ENCODE data around the gene CLCN5.

CLCN5 gene

DNA sequence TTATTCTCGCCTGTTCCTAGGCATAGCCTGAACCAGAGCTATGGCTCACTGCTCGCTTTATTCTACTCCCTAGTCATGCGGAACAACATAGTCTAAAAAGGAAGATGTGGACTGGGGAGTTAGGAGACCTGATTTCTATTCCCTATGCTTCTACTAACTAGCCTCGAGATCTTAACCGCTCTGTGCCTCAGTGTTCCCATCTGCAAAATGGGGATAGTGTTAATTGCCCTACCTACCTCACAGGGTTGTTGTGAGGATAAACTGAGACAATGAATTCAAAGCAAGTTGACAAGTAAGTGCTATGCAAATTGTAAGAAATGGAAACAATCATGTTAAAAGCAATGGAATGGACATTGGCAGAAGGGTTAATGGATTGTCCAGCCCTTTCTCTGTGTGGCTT lies 176.4 kb downstream of the CLCN5 start:
- no peak overlapping the region for H3K4me3 ChIP-seq (ENCODE audit: low read length)
- DNase-seq (ENCODE audit: low read depth): no peak
- no peak for TF ChIP-seq CTCF (conservative IDR thresholded peaks at IDR 0.05; ENCODE audit: low read depth, low read length)

DNA sequence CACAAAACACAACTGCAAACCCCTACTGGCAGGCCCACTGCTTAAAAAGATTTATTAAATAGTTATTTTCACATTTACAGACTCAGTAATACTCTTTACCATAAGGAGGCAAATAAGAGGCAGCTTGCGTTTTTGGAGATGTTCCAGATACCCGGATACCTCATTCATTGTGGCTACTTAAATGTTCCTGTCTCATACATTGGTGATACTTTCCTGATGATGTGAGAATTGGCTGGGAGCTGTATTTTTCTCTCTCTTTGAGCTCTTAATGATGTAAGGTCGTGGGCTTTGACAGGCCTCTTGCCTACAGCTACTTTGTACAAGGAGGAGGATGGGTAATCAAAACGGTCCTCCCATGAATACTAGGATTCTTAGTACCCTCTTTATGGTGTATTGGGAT lies 176.9 kb downstream of the CLCN5 start:
- TF ChIP-seq CTCF (conservative IDR thresholded peaks at IDR 0.05; ENCODE audit: low read depth, low read length): no peak
- H3K4me3 ChIP-seq (ENCODE audit: low read length): no peak overlapping the region
- no peak for DNase-seq (ENCODE audit: low read depth)

GRCh38 chrX:50100188-50100587 lies 177.8 kb downstream of the CLCN5 start:
- peak; percentile 27 for TF ChIP-seq CTCF (conservative IDR thresholded peaks at IDR 0.05; ENCODE audit: low read depth, low read length)
- DNase-seq (ENCODE audit: low read depth): no peak
- no peak overlapping the region for H3K4me3 ChIP-seq (ENCODE audit: low read length)

DNA sequence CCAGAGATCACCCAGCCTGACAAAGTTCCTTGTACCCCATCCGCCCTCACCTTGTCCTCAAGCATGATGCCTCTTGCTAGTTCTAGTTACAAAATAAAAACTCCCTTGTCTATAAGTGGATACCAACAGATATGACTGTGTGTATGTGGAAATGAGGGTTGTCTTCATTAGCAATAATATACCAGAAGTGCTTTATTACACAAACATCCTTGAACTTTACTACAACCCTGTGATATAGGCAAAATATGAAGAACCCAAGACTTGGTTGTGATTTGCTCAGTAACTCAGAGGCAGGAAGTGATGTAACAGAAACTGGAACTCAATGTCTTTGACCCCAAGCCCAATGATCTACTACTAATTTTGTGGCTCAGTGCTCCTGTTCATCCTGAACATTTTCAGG lies 180.8 kb downstream of the CLCN5 start:
- no peak overlapping the region for H3K4me3 ChIP-seq (ENCODE audit: low read length)
- no peak for DNase-seq (ENCODE audit: low read depth)
- TF ChIP-seq CTCF (conservative IDR thresholded peaks at IDR 0.05; ENCODE audit: low read depth, low read length): no peak

GRCh38 chrX:50103866-50104566 lies 181.6 kb downstream of the CLCN5 start:
- H3K4me3 ChIP-seq (ENCODE audit: low read length): no peak overlapping the region
- TF ChIP-seq CTCF (conservative IDR thresholded peaks at IDR 0.05; ENCODE audit: low read depth, low read length): no peak
- DNase-seq (ENCODE audit: low read depth): no peak

- H3K4me3 ChIP-seq (ENCODE audit: low read length): no peak overlapping the region
- TF ChIP-seq CTCF (conservative IDR thresholded peaks at IDR 0.05; ENCODE audit: low read depth, low read length): no peak
- DNase-seq (ENCODE audit: low read depth): no peak
These were observed 183.8 kb downstream of the CLCN5 start for GRCh38 chrX:50106051-50106675.

DNA sequence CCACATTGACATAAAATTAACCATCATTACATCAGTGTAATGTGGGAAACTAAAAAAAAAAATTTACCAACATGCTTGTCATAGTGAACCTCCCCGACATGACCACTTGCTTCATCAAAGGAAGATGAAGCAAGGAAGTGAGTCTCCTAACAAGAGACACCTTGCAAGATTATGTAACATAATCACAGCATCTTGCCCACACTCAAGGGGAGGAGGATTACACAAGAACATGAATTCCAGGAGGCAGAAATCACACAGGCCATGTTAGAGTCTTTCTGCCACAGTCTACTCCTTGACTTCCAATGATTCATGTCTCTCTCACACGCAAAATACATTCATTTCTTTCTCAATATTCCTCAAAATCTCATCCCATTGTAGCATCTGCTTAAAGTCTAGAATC lies 185.1 kb downstream of the CLCN5 start:
- TF ChIP-seq CTCF (conservative IDR thresholded peaks at IDR 0.05; ENCODE audit: low read depth, low read length): no peak
- DNase-seq (ENCODE audit: low read depth): no peak
- H3K4me3 ChIP-seq (ENCODE audit: low read length): no peak overlapping the region

Measured in retinal pigment epithelial cell (primary cell).